WERI-Rb-1 (cell line): ENCODE data around the gene TBC1D1.

Experiments
- DNase-seq: peaks from one replicate; pipeline ENCODE4 v3.0.0-alpha.2; 2020
- H3K27ac ChIP-seq: fragments of 250-450 bp; sonication (Bioruptor Pico); 2 replicates; pipeline ENCODE4 v1.5.1; 2020; ENCODE audit warnings: mild to moderate bottlenecking, moderate library complexity
- H3K27me3 ChIP-seq: fragments of 250-450 bp; sonication (Bioruptor Pico); 2 replicates; pipeline ENCODE4 v1.5.1; 2021; ENCODE audit warnings: mild to moderate bottlenecking, low read depth, moderate library complexity; ENCODE audit not compliant: insufficient read depth, severe bottlenecking
- H3K36me3 ChIP-seq: fragments of 250-450 bp; sonication (Bioruptor Pico); 2 replicates; pipeline ENCODE4 v1.5.1; 2020; ENCODE audit warnings: mild to moderate bottlenecking, moderate library complexity
- H3K4me3 ChIP-seq: 2 replicates; pipeline ENCODE4 v1.5.1; 2011; ENCODE audit warnings: low read depth, mild to moderate bottlenecking, control low read depth, low read length
- H3K9me3 ChIP-seq: fragments of 250-450 bp; sonication (Bioruptor Pico); 2 replicates; pipeline ENCODE4 v1.5.1; 2021; ENCODE audit warnings: mild to moderate bottlenecking, moderate library complexity; ENCODE audit not compliant: severe bottlenecking
- TF ChIP-seq, protein P1 (sequence below): IDR thresholded peaks from 2 replicates; pipeline ENCODE4 v1.5.1; 2011; ENCODE audit warnings: low read depth, mild to moderate bottlenecking, control low read depth, inconsistent platforms, low read length

TBC1D1 gene

DNA sequence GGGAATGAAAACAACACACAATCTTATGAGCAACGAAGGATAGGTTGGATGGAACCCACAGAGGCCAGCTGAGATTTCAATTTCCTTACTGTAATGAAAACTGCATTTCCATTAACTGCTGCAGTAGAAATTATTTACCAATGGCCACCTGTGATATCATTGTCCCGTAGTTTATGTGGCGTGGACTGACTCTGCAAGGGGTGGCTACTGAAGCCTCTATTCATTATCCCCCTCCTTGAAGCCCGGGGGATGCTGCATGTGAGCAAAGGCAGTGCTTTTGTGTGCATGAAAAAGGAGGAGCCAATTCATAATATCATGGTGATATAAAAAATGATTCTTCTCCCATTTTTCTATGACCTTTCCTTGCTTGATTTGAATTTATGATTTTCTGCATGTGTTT, 277.1 kb downstream of the TBC1D1 start:
- H3K4me3 ChIP-seq: no peak overlapping the region
- H3K27ac ChIP-seq: no peak overlapping the region
- peaks cover 7% of the 10 kb centered on the region for H3K9me3 ChIP-seq
- DNase-seq: no peak
- no peaks in the 10 kb centered on the region for H3K27me3 ChIP-seq
- TF ChIP-seq, protein P1, sequence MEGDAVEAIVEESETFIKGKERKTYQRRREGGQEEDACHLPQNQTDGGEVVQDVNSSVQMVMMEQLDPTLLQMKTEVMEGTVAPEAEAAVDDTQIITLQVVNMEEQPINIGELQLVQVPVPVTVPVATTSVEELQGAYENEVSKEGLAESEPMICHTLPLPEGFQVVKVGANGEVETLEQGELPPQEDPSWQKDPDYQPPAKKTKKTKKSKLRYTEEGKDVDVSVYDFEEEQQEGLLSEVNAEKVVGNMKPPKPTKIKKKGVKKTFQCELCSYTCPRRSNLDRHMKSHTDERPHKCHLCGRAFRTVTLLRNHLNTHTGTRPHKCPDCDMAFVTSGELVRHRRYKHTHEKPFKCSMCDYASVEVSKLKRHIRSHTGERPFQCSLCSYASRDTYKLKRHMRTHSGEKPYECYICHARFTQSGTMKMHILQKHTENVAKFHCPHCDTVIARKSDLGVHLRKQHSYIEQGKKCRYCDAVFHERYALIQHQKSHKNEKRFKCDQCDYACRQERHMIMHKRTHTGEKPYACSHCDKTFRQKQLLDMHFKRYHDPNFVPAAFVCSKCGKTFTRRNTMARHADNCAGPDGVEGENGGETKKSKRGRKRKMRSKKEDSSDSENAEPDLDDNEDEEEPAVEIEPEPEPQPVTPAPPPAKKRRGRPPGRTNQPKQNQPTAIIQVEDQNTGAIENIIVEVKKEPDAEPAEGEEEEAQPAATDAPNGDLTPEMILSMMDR: no peak
- no peaks in the 10 kb centered on the region for H3K36me3 ChIP-seq

DNA sequence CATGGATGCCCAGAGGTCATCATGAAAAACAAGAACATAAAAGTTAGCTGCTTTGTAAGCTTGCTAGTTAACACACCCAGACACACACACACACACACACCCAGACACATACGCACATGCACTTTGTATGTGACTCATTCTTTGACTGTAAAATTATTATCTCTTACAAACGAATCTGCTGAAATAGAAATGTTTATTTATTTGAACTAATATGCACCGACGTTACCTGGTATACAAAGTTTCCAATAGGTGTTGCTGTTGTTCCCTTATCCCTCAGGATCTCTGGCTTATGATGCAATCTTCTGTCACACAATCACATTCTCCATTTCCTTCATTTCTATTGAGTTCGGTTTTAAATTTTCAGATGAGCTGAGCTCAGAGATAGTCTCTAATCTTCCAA, 278.6 kb downstream of the TBC1D1 start:
- no peak overlapping the region for H3K27ac ChIP-seq
- no peak overlapping the region for H3K4me3 ChIP-seq
- DNase-seq: no peak
- no peaks in the 10 kb centered on the region for H3K36me3 ChIP-seq
- TF ChIP-seq, protein P1: no peak
- no peaks in the 10 kb centered on the region for H3K27me3 ChIP-seq
- H3K9me3 ChIP-seq: peaks cover 1% of the 10 kb centered on the region

DNA sequence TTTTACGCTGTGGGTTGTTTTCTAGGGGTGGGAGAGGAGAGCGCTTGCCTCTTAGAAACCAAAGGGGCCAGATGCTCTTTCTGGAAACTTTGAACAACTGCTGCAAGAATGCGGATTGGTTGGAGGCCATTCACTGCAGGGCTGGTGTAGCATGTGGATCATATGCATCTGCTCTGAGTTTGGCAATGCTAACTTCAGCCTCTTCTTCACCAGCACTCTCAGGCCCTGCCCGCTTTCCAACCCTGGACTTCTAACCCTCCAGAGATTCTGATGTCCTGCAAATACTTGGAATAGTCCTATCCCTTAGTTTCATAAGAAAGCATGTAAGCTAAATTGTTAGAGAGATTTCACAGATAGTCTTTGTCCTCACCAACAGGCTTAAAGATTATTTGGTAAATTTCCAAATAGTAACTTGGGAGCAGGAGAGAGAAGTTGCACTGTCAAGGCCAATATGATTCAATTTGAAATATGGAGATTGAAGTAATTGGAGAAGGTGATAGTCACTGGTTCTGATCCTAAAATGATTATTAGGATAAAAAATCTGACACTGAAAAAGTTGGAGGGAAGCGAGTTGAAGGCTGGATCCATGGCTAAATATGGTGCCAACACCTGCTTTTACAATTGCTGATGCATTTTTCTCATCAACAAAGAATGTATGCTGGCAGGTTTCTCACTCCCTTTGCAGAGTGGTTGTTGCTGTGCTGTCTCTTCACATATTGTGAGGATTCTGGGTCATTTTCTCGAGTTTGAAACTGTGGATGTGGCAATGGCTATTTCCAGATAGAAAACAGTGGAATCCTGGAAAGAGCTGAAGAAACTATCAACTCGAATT, 279.7 kb downstream of the TBC1D1 start:
- H3K27ac ChIP-seq: no peak overlapping the region
- TF ChIP-seq, protein P1: no peak
- no peak overlapping the region for H3K4me3 ChIP-seq
- H3K9me3 ChIP-seq: no peaks in the 10 kb centered on the region
- no peaks in the 10 kb centered on the region for H3K27me3 ChIP-seq
- no peaks in the 10 kb centered on the region for H3K36me3 ChIP-seq
- DNase-seq: no peak

DNA sequence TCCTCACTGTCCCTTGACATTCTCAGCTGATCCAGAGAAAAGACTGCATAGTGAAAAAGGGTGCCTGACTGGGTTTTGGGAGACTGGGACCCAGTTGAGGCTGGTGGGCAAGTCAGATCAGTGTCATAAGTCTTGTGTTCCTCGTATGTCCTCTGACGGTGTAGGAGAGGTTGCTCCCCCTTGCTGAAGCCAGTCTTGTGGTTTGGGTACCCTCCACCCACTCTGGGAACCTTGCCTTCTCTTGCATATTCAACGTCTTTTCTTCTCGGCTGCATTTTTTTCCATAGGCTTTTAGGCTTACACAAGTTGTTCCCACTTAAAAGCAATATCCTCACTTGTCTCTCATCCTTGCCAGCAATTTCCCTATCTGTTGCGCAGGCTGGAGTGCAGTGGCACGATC, 281.2 kb downstream of the TBC1D1 start:
- DNase-seq: no peak
- Histone ChIP-seq H3K9me3 (no peaks in the 10 kb centered on the region), H3K36me3 (no peaks in the 10 kb centered on the region), H3K27ac (no peak overlapping the region), H3K27me3 (no peaks in the 10 kb centered on the region), H3K4me3 (no peak overlapping the region)
- TF ChIP-seq, protein P1: no peak

DNA sequence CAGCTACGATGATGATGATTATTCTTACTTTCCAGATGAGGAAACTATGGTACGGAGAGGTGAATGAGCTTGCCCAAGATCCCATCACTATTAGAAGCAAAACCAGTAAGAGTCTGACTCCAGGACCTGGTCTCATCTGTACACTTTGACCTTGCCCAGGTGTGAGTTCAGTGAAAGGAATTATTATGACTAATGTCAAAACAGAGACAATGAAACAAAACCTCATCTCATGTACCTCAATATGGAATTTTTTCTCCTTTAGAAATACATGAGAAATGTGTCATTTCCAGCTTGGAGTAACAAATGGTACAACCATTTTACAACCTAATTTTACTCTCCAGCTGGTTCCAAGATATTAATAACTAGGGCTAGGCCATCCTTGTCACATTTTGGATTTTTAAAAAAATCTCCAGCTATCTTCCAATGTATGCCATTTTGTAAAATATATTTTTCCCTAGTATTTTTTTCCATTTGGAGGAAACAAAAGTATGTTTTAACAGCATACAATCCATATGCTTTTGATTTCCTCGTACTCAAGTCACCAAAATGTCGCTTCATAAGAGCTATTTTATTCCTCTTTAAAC, 283.1 kb downstream of the TBC1D1 start:
- H3K36me3 ChIP-seq: no peaks in the 10 kb centered on the region
- no peaks in the 10 kb centered on the region for H3K27me3 ChIP-seq
- no peak overlapping the region for H3K4me3 ChIP-seq
- H3K9me3 ChIP-seq: no peaks in the 10 kb centered on the region
- TF ChIP-seq, protein P1: no peak
- DNase-seq: no peak
- H3K27ac ChIP-seq: no peak overlapping the region

DNA sequence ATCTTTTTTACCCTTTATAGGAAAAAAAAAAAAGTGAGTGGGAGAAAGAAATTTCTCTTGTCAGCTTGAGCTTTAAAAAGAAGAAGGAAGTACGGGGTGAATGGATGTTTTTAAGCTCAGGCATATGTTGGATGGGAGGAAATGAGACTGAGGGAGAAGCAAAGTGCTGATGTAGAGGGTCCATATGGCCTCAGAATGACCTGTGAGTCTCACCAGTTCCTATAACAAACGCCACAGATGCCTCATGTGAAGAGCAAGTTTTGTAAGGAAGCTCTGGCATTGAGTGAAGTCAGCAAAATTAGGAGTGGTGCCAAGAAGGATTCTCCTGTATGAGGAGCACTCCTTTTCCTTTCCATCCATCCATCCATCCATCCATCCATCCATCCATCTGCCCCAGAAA, 283.9 kb downstream of the TBC1D1 start:
- no peak overlapping the region for H3K4me3 ChIP-seq
- TF ChIP-seq, protein P1: no peak
- no peak overlapping the region for H3K27ac ChIP-seq
- no peaks in the 10 kb centered on the region for H3K36me3 ChIP-seq
- H3K9me3 ChIP-seq: no peaks in the 10 kb centered on the region
- no peak for DNase-seq
- H3K27me3 ChIP-seq: no peaks in the 10 kb centered on the region
